ENCODE data around the gene C19orf81.
A peak's percentile ranks its signal among the peaks of the same experiment; 100 is the strongest.

The C19orf81 gene

GRCh38 chr19:50659318-50660087 lies 10.3 kb downstream of the C19orf81 start:
- DNase-seq (ENCODE audit: low spot score), result no peak

- DNase-seq (ENCODE audit: low spot score), result no peak
Observed at GRCh38 chr19:50660088-50660366, 10.8 kb downstream of the C19orf81 start.

- no peak for DNase-seq (ENCODE audit: low spot score)
Observed at GRCh38 chr19:50661023-50661422, 11.8 kb downstream of the C19orf81 start.

- no peak for DNase-seq (ENCODE audit: low spot score)
Observed at GRCh38 chr19:50661766-50662650, 12.8 kb downstream of the C19orf81 start.

- DNase-seq (ENCODE audit: low spot score), result no peak
Observed at GRCh38 chr19:50662651-50663481, 13.6 kb downstream of the C19orf81 start.

GRCh38 chr19:50663482-50663790 lies 14.2 kb downstream of the C19orf81 start:
- no peak for DNase-seq (ENCODE audit: low spot score)

GRCh38 chr19:50664204-50664603 lies 15.0 kb downstream of the C19orf81 start:
- DNase-seq (ENCODE audit: low spot score), result no peak

GRCh38 chr19:50666346-50667176 lies 17.3 kb downstream of the C19orf81 start:
- DNase-seq (ENCODE audit: low spot score), result no peak

- DNase-seq (ENCODE audit: low spot score), result no peak
Observed at GRCh38 chr19:50667177-50667758, 18.0 kb downstream of the C19orf81 start.

- no peak for DNase-seq (ENCODE audit: low spot score)
Observed at GRCh38 chr19:50667759-50668231, 18.6 kb downstream of the C19orf81 start.

- DNase-seq (ENCODE audit: low spot score), result no peak
Observed at GRCh38 chr19:50668416-50668815, 19.2 kb downstream of the C19orf81 start.

- no peak for DNase-seq (ENCODE audit: low spot score)
Observed at GRCh38 chr19:50668879-50669278, 19.6 kb downstream of the C19orf81 start.

- DNase-seq (ENCODE audit: low spot score), result peak; percentile 28
Observed at GRCh38 chr19:50669302-50670101, 20.3 kb downstream of the C19orf81 start.

- no peak for DNase-seq (ENCODE audit: low spot score)
Observed at GRCh38 chr19:50670102-50670380, 20.8 kb downstream of the C19orf81 start.

GRCh38 chr19:50673118-50673517 lies 23.9 kb downstream of the C19orf81 start:
- DNase-seq (ENCODE audit: low spot score), result no peak

GRCh38 chr19:50676625-50677197 lies 27.5 kb downstream of the C19orf81 start:
- DNase-seq (ENCODE audit: low spot score), result no peak

- DNase-seq (ENCODE audit: low spot score), result no peak
Observed at GRCh38 chr19:50677636-50678035, 28.4 kb downstream of the C19orf81 start.

GRCh38 chr19:50678323-50678722 lies 29.1 kb downstream of the C19orf81 start:
- no peak for DNase-seq (ENCODE audit: low spot score)

GRCh38 chr19:50679177-50680125 lies 30.2 kb downstream of the C19orf81 start:
- DNase-seq (ENCODE audit: low spot score), result peak; percentile 88
